Neural progenitor cell (in vitro differentiated cells): Measurements from ENCODE around the gene FAM43A.

Source experiments
- EZH2 ChIP-seq: fragments of 200-600 bp; sonication (generic); IDR thresholded peaks from 2 replicates; pipeline ENCODE4 v1.6.1; 2017; ENCODE audit warnings: antibody characterized with exemption, mild to moderate bottlenecking, moderate library complexity
- EZH2phosphoT487 ChIP-seq: fragments of 200-600 bp; sonication (generic); IDR thresholded peaks from 2 replicates; pipeline ENCODE4 v1.6.1; 2017; ENCODE audit warnings: antibody characterized with exemption
- TF ChIP-seq, protein P1 (sequence below): fragments of 200-600 bp; sonication (generic); IDR thresholded peaks from 2 replicates; pipeline ENCODE4 v1.5.1; 2017; ENCODE audit warnings: antibody characterized with exemption, mild to moderate bottlenecking

DNA sequence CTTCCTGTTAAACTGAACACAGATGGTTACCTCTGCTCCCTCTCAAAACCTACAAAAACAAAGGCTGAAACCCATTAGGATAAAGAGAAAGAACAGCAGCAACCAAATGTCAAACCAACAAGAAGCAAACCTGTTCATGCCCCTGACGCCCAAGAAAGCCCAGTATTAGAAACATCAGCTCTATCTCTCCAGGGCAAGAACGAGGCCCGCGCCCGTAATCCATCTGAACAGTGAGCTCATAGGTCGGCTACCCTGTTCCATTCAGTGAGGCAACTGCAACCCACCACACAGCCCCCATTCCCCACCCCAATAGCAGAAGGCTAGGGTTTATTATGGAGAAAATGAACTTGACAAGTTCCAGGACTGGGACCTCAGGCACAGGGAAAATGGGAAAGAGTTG lies 23.7 kb upstream of the FAM43A start:
- TF ChIP-seq, protein P1, sequence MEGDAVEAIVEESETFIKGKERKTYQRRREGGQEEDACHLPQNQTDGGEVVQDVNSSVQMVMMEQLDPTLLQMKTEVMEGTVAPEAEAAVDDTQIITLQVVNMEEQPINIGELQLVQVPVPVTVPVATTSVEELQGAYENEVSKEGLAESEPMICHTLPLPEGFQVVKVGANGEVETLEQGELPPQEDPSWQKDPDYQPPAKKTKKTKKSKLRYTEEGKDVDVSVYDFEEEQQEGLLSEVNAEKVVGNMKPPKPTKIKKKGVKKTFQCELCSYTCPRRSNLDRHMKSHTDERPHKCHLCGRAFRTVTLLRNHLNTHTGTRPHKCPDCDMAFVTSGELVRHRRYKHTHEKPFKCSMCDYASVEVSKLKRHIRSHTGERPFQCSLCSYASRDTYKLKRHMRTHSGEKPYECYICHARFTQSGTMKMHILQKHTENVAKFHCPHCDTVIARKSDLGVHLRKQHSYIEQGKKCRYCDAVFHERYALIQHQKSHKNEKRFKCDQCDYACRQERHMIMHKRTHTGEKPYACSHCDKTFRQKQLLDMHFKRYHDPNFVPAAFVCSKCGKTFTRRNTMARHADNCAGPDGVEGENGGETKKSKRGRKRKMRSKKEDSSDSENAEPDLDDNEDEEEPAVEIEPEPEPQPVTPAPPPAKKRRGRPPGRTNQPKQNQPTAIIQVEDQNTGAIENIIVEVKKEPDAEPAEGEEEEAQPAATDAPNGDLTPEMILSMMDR = no peak
- TF ChIP-seq EZH2 (no peak), EZH2phosphoT487 (no peak)
